ENCODE measurements around the gene DSCAML1. TPM values are rescaled to one million over a fixed set of nuclear protein-coding genes. Genes with fewer than 3 reads are reported as not detected.

Gene DSCAML1
- polyA plus RNA-seq, 1 donor, result 2.8 TPM

DNA sequence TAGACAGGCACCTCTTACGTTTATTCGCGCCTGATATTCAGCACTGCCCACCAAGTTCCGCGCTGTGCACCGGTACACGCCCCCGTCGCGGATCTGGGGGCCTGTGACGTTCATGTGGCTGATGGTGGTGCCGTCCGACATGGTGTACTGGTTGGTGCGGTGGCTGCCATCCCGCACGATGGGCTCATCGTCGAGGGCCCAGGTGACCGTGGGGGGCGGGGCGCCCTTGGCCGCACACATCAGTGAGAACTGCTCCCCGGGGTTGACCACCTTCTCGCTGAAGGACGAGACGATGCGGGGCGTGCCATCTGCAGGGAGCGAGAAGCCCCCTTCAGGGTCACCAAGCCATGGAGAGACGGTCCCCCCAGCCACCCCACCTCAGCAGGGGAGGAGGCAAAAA is 278.6 kb downstream of the DSCAML1 start:
- DNase-seq, result no peak

- DNase-seq, result no peak
Observed at GRCh38 chr11:117517097-117517496, 279.9 kb downstream of the DSCAML1 start.

- no peak for DNase-seq
Observed at GRCh38 chr11:117515892-117516787, 280.9 kb downstream of the DSCAML1 start.

DNA sequence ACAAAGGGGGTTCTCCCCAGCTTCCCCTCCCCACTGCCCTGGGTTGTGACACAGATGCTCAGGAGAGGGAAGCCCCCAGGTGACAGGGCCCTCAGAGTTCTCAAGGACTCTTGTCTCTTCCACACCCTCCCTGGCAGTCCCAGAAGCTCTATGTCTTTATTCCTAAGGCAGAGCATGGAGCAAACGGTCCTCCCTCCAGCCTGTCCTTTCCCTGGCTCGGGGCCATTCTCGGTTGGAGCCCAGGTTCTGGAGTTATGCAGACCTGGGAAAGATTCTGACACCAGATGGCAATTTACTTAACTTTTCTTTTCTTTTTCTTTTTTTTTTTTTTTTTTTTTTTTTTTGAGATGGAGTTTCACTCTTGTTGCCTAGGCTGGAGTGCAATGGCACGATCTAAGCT is 282.8 kb downstream of the DSCAML1 start:
- no peak for DNase-seq

DNA sequence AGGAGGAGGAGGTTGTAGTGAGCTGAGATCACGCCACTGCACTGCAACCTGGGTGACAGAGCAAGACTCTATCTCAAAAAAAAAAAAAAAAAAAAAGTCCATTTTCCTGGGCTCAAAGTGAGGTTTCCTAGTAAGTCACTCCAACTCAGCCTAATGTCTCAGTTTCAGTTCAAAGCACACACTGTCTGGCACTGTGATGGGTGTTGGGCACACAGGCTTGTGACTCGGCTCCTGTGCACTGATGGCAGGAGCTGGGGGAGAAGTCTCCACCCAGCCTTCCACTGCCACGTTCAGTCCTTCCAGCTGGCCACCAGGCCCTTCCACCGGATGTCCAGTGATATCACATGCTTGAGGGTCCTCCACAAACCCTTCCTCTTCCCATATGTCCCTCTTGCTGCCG is 283.4 kb downstream of the DSCAML1 start:
- DNase-seq, result no peak

- no peak for DNase-seq
Observed at GRCh38 chr11:117511931-117512539, 285.0 kb downstream of the DSCAML1 start.

DNA sequence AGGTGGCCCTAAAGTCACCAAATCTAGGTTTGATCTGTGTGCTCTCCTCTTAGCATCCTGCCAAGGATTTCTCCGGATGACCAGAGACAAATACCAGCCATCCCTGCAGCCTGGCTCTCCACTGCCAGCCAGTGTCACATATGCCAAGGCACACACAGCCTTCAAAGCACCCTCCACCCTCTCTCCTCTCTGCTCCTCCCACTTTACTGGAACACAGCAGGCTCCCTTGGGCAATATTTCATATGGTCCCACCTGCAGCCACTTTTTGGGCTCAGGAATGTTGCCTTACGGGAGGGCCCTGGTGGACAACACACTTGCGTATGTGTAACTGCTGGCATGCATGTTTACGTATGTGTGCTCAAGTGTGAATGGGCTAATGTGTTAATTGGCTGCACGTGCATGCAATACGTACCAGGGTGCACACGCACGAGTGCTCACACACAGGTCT is 285.5 kb downstream of the DSCAML1 start:
- no peak for DNase-seq

DNA sequence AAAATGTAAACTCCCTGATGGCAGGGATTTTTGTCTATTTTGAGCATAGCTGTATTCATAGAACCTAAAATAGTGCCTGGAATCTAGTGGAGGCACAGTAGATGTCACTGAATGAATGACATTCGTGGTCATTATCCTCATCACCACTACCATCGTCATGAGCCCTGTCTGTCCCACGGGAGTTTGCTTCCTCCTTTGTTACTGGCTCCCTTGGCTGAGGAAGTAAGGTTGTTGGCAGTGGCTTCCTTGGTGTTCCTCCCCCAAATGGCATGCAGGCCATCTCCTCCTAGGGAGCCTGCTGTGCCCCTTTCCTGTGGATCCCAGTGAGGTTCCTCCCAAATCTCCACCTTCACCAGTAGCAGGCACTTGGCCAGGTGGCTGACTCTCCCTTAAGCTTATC is 286.4 kb downstream of the DSCAML1 start:
- DNase-seq, result no peak

- no peak for DNase-seq
Observed at GRCh38 chr11:117509543-117509942, 287.5 kb downstream of the DSCAML1 start.

DNA sequence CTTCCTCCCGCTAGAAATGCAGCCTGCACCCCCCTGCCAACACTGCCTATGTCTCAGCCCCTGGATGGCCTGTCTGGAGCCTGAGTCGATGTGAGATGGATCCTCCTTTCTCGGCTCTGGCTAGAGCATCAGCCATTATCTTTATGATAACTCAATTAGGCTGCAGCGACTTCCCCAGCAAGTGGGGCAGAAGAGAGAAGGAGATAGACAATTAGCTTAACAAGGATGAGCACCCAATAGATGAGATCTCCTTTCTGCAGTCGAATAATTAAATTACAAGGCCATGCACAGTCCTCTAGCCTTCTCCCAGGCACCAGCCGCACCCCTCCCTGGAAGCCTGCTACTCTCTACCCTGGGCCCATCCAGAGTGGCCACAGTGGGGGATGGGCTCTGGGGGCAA is 290.0 kb downstream of the DSCAML1 start:
- DNase-seq, result no peak

DNA sequence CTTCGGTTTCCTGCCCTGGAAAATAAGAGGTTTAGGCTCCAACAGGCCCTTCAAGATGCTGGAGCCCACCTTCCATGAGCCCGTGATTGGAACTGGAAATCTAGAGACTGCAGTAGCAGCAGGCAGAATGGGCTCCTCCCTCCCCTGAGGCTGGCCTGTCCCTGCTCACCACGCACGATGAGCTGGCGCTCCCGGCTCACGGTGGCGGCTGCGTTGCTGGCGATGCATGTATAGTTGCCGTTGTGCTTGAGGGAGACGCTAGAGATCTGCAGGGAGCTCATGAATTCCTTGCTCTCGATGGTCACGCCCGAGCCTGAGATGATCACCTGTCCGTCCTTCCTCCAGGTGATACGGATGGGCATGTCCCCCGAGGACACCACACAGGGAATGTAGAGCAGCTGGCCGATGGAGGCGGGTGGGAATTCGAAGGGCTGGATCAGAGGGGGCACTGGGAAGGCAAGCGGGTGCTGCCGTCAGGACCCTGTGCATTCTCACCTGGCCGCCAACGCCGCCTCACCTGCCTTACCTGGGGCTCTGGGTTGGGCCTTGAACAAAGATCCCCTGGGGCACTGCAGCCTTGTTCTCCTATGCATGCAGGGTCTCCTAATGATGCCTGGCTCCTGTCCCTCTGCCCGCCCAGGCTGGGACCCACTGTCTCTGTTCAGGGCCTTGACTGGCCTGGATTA is 291.6 kb downstream of the DSCAML1 start:
- no peak for DNase-seq

DNA sequence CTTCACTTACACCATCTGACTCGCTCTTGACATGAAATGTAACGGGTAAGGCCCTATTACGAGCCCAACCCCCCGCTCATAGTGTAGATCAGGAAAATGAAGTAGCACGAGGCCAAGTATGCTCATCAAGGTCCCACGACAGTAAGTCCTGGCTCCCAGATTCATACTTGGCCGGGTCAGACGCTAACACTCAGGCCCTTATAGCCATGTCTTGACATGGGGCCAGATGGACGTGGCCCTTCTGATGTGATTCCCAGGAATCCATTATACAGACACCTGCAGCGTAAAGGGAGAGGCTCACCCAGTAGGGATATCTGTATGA is 294.3 kb downstream of the DSCAML1 start:
- DNase-seq, result no peak

- no peak for DNase-seq
Observed at GRCh38 chr11:117502015-117502778, 294.8 kb downstream of the DSCAML1 start.

- DNase-seq, result no peak
Observed at GRCh38 chr11:117501237-117501898, 295.6 kb downstream of the DSCAML1 start.

DNA sequence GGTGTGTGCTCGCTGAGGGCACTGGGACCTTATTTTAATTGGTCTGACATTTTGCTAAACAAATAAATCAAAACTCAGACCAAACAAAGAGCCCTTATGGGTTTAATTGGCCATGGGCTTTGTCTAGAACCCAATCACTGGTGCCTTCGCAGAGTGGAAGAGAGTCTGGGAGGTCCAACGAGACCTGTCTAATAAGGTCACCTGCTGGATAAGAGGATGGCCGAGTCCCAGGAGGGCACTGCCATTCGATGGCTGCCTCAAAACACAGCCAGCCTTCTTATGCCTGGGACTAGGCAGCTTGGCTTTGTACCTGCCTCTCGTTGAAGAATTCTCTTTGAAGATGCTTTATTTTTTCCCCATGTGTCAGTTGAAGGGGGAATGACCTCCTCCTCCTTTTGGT is 298.2 kb downstream of the DSCAML1 start:
- no peak for DNase-seq

DNA sequence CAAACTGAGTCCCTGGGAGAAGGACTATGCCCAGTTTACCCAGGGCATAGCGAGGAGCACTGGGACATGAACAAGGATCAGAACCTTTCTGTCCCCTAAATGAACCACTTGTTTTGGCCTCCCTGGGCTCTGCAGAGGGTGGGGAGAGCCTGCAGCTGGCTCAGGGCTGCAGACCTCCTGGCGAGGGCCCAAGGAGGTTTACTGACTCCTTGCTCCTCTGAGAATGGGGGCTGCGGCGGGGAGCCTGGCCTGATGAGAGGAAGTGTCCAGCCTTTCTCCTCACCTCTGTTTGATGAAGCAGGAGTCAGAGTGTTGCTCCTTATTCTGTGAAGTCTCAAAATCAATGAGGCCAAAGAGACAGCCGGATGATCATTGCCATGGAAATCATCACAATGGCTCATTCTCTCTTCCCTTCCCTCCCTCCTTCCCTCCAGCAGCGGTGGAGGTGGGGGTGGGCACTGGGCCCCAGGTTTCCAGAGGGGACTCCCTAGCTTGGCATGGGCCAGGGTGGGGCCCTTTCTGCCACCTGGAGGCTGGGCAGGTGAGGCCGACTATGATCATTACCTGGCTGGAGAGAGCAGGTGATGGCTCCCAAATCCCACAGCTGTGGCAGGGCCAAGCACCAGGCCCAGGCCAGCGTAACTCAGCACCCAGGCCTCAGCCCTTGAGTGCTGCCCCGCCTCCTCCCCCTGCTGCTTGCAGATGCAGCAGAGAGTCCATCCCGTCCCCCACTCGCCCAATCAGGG is 299.6 kb downstream of the DSCAML1 start:
- DNase-seq, result no peak

- no peak for DNase-seq
Observed at GRCh38 chr11:117495357-117495756, 301.7 kb downstream of the DSCAML1 start.

DNA sequence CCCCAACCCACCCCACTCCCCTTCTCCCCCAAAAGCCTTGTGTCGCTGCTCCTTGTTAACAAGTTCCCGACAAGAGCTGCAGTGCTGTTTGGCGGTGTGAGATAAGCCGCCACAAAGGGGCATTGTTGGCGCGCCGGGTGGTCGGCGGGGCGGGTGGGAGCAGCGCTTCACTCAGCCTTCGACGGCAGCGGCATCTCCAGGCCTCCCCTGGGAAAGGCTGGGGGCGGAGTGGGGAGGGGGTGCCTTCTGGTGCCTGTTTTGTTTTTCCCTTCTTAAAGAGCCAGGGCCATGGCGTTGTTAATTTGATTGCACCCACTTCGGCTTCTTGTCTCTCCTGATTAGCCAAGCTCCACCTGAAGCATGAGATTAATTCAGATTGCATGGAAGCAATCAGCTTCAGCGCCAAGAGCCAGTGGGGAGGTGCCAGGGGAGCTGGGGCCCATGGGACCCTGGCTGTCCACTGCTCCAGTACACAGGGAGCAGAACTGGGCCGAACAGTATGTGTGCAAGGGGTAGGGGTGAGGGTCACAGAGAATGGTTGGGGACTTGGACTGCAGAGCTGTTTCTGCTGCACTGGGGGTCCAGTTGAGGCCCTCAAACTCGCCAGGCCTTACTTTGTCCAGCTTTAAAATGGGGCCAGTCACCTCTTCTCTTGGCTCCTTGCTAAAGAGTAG is 304.3 kb downstream of the DSCAML1 start:
- peak; percentile 22 for DNase-seq

GRCh38 chr11:117490911-117491310 is 306.1 kb downstream of the DSCAML1 start:
- no peak for DNase-seq

DNA sequence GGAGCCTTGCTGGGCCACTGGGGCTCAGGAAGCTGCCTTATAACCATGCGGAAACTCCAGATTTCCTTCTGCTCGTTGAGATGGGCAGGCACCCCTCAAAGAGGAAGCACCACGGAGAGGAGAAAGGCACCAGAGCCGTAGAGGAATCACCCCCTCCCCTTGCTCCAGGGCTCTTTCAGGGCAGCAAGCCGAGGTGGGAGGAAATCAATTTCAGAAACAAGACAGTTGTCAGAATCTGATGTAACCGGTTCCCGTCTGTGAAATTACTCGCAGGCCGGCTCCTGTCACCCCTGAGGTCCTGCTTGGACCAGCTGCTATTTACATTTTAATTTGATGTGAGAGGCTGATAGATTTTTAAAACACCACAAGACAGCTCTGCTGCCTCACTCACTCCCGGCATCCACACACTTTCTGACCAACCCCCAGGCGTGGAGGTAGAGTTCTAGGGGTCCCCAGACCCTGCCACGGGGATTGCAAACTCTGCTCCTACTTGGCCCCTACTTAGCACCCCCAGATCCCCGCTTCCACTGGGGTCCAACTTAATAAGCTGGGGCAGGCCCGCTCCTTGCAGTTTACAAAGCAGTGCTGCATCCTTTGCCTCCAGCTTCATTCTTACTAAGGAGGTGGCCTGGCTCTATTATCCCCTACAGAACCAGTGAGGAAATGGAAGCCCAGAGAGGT is 306.9 kb downstream of the DSCAML1 start:
- no peak for DNase-seq

All from left kidney (tissue), 2 donors.